ENCODE data around the gene IFNL1. TPM values are rescaled to one million over a fixed set of nuclear protein-coding genes. Genes with fewer than 3 reads are reported as not detected.
"Not testable (repeated sequence)": the region's sequence is repeated elsewhere in the genome, so short reads cannot be mapped to it uniquely, and the experiment has no call there.

The IFNL1 gene
- total and polyA plus RNA-seq, 9 of the 15 experiments (the other 6 are each of a cell fraction or from before 2014, with no cell fraction given): not detected

DNA sequence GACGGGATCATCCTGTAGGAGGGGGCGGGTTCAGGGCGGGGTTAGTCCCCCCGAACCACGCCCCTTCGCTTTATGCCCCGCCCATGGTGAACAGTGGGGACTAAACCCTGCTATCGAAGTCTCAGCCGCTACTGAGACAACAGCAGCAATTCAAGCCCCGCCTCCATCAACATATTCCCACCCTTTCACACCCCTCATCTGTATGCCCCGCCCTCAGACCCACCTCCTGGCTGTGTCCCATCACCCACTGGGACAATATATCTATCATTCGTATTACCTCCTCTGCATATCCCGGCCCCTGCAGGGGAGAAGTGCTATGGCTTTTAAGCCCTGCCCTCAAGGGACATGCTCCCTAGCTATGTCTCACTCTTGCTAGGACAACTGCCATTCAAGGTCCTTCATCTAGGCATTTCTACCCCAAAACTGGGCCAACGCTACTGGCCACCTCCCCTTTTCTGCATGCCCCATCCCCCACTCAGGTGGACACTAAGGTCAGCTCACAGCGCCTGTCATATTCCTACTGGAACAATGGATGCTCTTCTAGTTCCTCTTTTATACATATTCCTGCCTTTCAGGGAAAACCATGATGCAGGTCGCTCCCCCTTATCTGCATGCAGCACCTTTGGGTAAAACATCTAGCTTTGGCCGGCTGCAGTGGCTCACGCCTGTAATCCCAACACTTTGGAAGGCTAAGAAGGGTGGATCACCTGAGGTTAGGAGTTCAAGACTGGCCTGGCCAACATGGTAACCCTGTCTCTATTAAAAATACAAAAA is 12.5 kb downstream of the IFNL1 start (continued):
- peak; percentile 27; the same call in 1 of the 2 replicates for TF ChIP-seq NFIC (IDR thresholded peaks at IDR 0.05)
- TF ChIP-seq ARID1B (IDR thresholded peaks at IDR 0.05): peak; percentile 89

DNA sequence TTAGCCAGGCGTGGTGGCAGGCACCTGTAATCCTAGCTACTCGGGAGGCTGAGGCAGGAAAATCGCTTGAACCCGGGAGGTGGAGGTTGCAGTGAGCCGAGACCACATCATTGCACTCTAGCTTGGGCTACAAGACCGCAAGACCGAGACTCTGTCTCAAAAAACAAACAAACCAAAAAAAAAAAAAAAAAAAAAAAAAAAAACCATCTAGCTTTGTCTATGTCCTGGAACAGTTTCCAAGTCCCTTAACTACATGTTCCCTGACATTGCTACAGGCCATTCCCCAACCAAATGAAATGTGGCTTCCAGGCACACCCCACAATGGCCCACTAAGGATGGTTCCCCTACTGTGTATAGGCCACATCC is 13.1 kb downstream of the IFNL1 start:
- CTCF ChIA-PET (ENCODE audit: low intra/inter-chr PET ratio); FAIRE-seq; BruUV-seq (replicated peaks); H3K9me3 ChIP-seq (replicated peaks; ENCODE audit: control insufficient read depth, insufficient read depth, low read depth, low read length); DNase-seq (ENCODE audit: extremely low read depth in 1 of 4, low spot score in 3 of 4); H3K4me3 ChIP-seq; in situ Hi-C loops (cut with MboI); H4K20me1 ChIP-seq (replicated peaks; ENCODE audit: control insufficient read depth, insufficient read depth, low read length); ATAC-seq; H3K27me3 ChIP-seq (ENCODE audit: control insufficient read depth in 2 of 2, insufficient read depth in 2 of 2, low read length in 2 of 2); H3K9me1 ChIP-seq (ENCODE audit: control insufficient read depth, insufficient read depth, low read length); TF ChIP-seq CREB1 (IDR thresholded peaks at IDR 0.05): not testable (repeated sequence)
- Histone ChIP-seq H3K4me2 (ENCODE audit: insufficient read depth, low read length) (peak overlapping the region; percentile 74; the same call in 1 of the 2 replicates), H3K9ac (ENCODE audit: insufficient read depth in 1 of 2, low read depth in 2 of 2, low read length in 2 of 2) (peak overlapping the region in 1 of 2 experiments; percentile 27; a peak in 1 of 4 replicates), H3K79me2 (ENCODE audit: control insufficient read depth, insufficient read depth, low read length) (peaks cover 15% of the 10 kb centered on the region), H3K36me3 (ENCODE audit: control insufficient read depth, insufficient read depth, low read length) (peaks cover 42% of the 10 kb centered on the region; the same call in 1 of the 3 replicates), H3K27ac (ENCODE audit: extremely low read depth, low read depth, low read length) (peak overlapping the region; percentile 73), H2AFZ (ENCODE audit: low read depth, low read length) (0 out of 2 replicates have a peak overlapping the region, but pooled peaks have one; percentile 25), H3K4me1 (replicated peaks in 1 of 2; ENCODE audit: control insufficient read depth in 2 of 2, insufficient read depth in 2 of 2, low read length in 2 of 2) (peaks cover 43% of the 10 kb centered on the region in 2 experiments)
- POLR2A ChIA-PET: interaction anchor here (0.8 to 1.5 kb wide), 2 partner anchors 9 to 17 kb away, joined by 5 to 6 read pairs; no protein-coding TSS in a partner anchor
- intact Hi-C loops (cut with micrococcal nuclease): loop anchor here (10.0 kb wide), 1 partner anchor 54 kb away; no protein-coding TSS in a partner anchor
- WGBS (ENCODE audit: insufficient coverage, low coverage, missing lambda C conversion rate): 67% methylated on average over 5 of the region's 7 CpGs
- TF ChIP-seq EHMT2 (IDR thresholded peaks at IDR 0.05) (0 out of 2 replicates have a peak, but pooled peaks have one; percentile 4), ZNF512 (tag; IDR thresholded peaks at IDR 0.05) (peak; percentile 61), MTA1 (IDR thresholded peaks at IDR 0.05; ENCODE audit: borderline replicate concordance) (0 out of 2 replicates have a peak, but pooled peaks have one; percentile 3), LCOR (CRISPR knock-in tag; IDR thresholded peaks at IDR 0.05) (peak; percentile 17; the same call in 1 of the 2 replicates), FOXP1 (CRISPR knock-in tag; IDR thresholded peaks at IDR 0.05) (peak; percentile 27; the same call in 1 of the 2 replicates), ADNP (tag; IDR thresholded peaks at IDR 0.05) (peak; percentile 81), POLR3A (IDR thresholded peaks at IDR 0.05; ENCODE audit: borderline replicate concordance, extremely low read depth, insufficient read depth, insufficient read length) (peak; percentile 22), CREB1 (CRISPR knock-in tag; IDR thresholded peaks at IDR 0.05) (0 out of 2 replicates have a peak, but pooled peaks have one; percentile 10), BCOR (IDR thresholded peaks at IDR 0.05) (0 out of 2 replicates have a peak, but pooled peaks have one; percentile 5)
